Fibroblast of skin of left biceps (primary cell): ENCODE results near the gene TMC3.
A peak's percentile ranks its signal among the peaks of the same experiment; 100 is the strongest.
"Not testable (repeated sequence)": the region's sequence is repeated elsewhere in the genome, so short reads cannot be mapped to it uniquely, and the experiment has no call there.

Experiments
- DNase-seq, 2 experiments: peaks; one replicate each; pipeline ENCODE4 v3.0.0-alpha.2; 2013; ENCODE audit warnings: low read depth in 2 of 2

Gene TMC3

DNA sequence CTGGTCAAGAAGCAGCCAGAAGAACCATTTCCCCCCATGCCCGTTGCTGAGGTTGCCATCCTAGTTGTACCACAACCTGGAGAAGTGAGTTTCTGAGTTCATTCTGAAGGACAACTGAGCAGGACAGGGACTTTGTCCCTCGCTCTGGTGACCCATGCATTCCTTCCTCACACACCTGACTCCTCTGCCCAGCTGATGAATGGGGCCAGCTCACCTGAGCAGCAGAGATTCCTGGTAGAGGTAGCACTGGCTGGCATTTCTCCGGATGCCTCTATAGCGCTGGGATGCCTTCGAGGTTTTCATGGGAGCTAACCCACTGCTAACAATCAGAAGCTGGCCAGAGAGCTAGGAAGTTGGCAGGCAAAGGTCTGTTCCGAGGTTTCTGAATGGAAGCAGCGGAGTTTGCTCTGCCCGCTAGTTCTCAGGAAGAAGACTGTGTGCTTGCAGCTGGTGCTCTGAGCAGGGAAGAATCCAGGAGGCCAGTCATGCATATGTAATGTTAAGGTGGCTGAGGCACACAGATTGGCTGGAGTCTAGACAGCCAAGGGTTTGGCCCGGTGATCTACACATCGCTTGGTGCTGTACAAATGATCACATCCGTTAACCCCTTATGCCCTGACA, at the start of gene TMC3:
Gene TMC3 (minus strand): TSS at position 439 of the 621 bp plus-strand sequence. CDS start 136 bp downstream, at position 303.
- DNase-seq: no peak

DNA sequence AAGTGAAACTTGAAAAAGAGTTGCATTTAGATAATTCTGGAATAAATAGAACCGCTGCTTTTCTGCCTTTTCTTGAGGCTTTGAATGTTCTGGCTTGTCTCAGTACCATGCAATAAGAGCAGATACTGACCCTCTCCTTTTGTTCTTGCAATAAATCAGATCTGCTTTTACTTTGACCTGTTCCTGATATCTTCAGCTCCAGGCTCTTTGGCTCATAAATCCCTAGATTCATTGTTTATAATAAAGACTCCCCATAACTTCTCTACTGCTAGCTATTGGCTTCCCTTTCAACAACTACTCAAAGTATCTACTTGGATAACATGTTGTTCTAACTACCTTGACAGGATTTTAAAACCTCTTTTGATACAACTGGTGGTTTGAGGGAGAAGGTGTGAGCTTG, 47.4 kb upstream of the TMC3 start:
- no peak for DNase-seq

DNA sequence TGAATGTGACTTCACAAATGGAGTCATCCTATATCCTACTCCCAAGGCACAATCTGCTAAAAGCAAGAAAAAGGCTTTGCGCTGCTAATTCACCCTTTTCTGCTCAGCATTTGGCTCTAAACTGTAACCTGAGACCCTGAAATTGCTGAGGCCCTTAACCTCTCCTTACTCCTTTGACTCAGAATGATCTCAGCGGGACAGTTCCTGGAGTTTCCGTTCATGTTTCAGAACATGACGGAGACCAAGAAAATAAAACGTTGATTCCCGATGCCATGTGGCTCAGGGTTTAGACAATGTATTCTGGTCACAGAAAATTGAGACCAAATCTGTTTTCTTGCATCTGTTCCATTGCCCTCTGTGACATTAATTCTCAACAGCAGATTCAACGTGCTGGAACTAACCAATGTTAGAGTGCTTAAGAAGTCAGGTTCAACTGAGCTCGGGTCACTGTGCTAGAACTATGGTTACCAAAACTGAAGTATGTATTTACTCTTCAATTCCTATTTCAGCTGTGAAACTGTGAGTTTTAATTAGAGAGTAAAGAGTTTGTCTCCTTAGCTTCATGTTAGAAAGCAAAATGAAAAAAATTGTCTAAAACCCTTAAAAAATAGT, 45.4 kb upstream of the TMC3 start:
- peak in 1 of 2 experiments; percentile 10 for DNase-seq

DNA sequence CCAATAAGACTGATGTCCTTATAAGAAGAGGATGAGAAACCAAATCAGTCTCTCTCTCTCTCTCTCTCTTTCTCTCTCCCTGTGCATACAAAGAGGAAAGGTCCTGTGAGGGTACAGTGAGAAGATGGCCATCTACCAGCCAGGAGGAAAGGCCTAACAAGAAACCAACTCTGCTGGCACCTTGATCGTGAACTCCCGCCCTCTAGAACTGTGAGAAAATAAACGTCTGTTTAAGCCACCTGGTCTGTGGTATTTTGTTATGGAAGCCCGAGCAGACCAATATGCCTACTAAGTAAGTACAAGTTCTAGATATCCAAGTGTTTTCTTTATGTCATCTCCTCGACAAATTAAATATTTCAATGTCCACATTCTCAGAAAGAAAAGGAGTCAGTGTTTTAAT, 44.9 kb upstream of the TMC3 start:
- no peak for DNase-seq

DNA sequence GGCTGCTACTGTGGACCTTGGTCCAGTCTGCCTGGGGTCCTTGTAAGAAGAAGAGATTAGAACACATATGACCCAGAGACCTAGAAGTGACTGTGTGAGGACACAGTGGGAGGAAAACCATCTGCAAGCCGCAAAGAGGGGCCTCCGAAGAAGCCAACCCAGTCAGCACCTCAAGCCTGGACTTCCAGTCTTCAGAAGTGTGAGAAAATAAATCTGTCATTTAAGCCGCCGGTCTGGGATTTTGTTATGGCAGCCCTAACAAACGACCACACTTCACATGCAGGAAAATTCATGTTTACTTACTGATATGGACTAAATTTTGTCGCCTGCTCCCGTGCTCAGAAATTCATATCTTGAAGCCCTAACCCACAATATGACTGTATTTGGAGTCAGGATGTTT, 44.4 kb upstream of the TMC3 start:
- no peak for DNase-seq

DNA sequence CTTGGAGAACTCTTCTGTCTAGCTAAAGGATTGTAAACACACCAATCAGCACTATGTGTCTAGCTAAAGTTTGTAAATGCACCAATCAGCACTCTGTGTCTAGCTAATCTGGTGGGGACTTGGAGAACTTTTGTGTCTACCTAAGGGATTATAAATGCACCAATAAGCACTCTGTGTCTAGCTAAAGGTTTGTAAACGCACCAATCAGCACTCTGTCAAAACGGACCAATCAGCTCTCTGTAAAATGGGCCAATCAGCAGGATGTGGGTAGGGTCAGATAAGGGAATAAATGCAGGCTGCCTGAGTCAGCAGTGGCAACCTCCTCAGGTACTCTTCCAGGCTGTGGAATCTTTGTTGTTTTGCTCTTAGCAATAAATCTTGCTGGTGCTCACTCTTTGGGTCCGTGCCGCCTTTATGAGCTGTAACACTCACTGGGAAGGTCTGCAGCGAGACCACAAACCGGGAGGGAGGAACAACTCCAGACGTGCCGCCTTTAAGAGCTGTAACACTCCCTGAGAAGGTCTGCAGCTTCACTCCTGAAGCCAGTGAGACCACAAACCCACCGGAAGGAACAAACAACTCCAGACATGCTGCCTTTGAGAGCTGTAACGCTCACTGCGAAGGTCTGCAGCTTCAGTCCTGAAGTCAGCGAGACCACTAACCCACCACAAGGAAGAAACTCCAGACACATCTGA, 40.4 kb upstream of the TMC3 start:
- not testable (repeated sequence) for DNase-seq

DNA sequence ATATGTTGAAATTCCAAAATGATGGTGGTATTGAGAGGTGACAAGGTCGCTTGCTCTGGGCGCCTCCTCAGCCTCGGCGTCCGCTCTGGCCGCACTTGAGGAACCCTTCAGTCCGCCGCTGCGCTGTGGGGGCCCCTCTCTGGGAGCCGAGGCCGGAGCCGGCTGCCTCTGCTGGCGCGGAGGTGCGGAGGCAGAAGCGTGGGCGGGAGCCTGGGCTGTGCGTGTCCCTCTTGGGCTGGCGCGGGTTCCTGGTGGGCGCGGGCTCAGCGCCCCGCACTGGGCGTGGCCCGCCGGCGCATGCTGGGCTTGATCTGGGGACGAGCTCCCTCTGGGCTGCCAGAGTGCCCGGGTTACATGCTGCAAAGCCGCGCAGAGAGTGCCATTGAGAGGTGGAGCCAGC, 39.8 kb upstream of the TMC3 start:
- no peak for DNase-seq

DNA sequence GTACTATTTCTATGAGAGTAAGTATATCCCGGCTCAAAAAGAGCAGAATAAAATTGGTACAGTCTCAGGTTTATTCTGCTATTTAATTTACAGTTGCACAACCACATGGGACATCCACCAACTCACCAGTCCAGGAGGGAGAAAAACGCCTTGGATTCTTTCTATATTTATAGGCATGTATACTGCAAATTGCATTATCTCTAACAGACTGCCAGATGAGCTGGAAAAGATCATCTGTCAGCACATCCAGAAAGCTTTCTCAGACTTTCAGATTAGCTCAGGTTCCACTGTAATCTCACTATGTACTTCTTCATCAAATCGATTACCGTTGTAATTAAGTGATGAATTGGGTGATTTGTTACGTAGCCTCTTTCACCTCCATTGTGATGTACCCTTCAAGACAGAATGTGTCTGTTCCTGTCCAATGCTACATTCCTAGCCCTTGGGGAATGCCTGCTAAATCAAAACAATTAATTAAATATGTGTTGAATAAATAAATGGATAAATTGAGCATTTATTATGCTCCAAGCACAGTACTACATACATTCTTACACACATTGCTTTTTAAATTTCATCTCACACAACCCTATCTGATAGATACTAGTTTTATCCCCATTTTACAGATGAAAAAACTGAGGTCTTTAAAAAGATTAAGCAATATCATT, 38.1 kb upstream of the TMC3 start:
- peak; percentile 15 to 20 for DNase-seq

DNA sequence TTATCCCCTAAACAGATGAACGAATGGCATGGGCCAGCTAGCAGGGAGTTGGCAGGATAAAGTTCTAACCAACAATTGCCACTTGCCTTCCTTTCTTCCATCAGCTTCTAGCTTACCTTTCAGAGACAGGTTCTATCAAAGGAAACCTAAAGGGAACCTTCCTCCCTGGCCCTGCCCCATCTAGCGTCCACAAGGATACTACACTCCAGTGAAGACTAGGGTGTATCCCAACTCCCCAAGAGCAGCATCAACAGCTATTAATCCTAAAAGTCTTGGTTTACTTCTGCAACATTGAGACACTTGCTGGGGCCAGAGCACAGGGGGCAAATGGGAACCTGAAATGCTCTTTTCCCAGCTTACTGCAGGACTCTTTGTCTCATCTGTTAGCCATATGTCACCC, 37.0 kb upstream of the TMC3 start:
- DNase-seq: no peak

DNA sequence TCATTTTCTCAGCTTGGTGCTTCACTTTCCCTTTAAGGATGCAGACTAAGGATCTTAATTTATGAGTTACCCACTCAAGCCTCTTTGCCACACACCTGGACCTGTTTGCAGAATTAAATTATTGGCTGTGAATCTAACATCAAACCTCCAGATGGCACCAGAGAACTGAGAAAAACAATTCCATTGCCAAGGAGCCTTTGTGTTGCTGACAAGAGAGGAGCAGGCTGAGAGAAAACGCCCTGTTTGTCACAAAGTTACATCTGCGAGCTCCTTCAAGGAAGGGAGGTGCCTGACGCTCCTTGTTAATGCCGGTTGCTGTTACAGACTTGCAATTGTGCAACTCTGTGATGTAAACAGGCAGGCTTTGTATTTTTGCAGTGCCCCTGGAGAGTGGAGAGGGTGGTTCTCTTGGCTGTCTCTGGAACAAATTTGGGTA, 36.3 kb upstream of the TMC3 start:
- peak; percentile 42 to 56 for DNase-seq

DNA sequence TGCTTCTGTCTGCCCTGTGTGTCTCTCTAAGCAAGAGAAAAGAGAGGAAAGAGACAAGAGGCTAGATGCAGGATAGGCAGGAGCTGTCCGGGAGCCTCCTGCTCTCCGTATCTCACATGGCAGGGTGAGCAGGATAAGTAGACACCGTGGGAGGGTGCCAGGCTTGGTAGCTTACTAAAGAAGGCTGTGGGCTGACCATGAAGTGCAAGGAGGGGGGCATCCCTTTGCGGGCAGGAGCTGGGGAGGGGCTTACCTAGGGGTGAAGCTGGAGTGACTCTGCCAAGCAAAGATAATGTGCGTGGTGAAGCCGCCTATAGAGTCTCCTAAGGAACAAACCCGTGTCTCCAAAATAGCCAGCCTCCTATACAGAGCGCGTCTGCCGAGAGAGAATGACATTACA, 33.7 kb upstream of the TMC3 start:
- DNase-seq: no peak

DNA sequence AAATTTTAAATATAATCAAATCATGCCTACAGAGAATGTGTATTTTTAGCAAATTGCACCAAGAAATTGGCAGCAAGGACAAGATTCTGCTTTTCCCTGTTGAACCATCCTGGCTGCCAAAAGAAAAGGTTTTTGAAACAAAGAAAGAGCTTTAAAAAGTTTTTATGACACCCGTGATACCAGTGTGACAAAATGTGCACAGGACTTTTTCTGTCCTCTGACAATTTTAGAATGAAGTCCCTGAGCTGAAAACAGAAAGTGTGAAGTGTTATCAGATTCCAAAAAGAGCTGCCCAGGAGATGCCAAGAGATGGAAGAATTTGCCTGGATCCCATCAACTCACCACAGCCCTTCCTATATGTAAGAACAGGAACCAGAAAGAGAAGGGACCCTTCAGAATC, 33.2 kb upstream of the TMC3 start:
- DNase-seq: no peak

DNA sequence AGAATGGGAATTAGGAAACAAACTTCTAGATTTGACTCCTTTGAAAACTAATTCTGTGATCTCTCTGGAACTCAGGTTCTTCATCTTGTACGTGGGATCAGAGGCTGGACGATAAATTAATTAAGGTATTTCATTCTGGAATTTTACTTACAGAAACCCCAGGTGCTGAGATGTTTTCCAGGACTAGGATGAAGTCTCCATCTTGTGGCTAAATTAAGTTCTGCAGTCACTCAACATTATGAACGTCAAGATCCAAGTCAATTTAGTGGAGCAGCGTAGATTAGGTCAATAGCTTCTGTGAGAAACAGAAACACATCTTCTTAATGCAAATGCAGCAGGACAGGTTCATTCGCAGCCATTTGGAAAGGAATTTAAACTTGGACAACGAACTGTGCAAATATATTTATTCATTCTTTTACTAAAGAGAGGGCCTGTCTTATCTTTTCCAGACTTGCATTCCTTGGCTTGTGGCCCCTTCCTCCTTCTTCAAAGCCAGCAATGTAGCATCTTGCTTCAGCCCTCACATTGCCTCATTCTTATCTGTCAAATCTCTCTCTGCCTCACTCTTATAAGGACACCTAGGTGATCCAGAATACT, 26.7 kb upstream of the TMC3 start:
- DNase-seq: peak in 1 of 2 experiments; percentile 23

DNA sequence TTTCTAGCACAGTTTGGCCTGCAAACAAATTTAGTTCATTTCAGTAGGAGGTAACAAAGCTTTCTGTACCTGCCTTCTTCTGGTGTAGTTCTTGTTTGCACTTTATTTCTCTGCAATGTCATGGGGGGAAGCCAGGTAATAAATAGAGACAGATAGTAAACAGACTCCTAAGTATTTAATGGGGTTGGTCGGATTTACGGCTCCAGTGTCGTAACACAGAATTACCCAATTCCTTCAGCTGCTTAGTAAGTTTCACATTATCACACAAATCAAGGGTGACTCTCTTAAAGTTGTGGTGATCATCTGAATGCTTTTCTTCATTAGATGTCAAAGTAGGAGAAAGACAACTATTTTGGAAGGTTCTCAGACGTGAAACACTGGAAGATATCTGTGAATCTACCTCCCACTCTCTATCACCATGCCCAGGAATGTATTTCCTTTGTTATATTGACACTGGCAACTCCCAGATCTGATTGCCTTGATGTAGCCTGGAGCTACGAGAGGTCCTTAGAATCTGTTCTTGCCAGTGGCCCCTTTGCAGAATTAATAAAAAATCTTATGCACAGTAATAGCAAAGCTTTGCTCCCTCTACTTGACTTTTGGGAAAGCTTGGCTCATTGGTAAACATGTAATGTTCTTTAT, 25.0 kb upstream of the TMC3 start:
- peak in 1 of 2 experiments; percentile 9 for DNase-seq

DNA sequence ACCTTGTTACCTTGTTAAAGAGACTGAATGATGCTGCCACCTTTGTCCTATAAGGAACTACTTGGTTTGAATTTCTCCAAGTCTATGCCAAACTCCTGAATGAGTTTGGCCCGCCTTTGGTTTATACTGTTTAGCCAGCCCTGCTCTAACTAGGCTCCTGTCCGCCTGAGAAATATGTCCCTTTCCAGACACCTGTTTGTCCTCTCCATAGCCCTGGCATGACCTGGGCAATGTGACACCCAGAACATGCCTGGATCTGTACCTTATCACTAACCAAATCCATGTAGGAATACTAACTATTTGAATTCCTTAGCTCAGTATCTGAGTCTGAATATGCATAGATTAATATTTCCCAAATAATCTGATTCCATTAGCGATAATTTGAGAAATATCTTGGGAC, 24.4 kb upstream of the TMC3 start:
- no peak for DNase-seq

DNA sequence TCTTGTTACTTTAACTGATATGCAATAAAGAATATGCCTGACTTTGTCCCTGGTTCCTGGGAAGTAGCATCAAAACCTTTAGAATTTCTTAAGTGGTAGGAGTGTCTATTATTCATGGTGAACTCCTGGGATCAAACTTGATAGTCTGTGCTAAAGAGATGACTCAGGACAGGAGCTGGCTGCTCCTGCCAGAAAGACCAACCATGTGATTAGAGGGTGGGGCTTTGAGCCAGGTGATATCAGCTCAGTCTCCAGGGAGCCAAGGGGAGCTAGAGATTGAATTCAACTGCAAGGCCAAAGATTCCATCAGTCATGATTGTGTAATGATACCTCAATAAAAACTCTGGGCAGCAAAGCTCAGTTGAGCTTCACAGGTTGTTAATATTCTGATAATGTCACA, 20.6 kb upstream of the TMC3 start:
- DNase-seq: no peak

DNA sequence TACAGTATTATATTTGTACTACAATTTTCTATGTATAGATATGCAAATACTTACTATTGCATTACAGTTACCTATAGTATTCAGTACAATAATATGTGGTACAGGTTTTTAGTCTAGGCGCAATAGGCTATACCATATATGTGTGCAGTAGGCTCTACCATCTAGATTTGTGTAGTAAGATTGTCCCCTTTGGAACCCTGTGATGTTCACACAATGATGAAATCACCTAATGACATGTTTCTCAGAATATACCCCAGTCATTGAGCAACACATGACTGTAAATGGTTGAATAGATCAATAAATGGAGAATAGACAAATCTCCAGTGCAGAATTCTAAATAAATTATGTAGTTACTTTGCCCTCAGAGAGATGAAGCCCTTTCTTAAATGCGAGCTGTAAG, 17.6 kb upstream of the TMC3 start:
- no peak for DNase-seq

DNA sequence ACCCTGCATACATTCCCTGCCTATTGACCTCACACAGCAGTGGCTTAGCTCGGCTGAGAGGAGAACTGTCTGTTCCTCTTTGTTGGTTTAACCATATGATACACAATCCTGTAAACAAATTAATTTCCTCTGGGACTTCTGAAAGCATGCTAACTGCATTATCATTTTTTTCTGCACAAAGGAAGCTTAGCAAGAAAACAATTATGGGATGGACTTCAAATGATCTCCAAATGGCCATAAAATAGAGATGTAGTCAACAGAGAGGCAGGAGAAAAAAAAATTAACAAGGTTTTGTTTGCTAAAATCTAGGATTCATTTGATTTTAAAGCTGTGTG, 14.4 kb upstream of the TMC3 start:
- DNase-seq: no peak

DNA sequence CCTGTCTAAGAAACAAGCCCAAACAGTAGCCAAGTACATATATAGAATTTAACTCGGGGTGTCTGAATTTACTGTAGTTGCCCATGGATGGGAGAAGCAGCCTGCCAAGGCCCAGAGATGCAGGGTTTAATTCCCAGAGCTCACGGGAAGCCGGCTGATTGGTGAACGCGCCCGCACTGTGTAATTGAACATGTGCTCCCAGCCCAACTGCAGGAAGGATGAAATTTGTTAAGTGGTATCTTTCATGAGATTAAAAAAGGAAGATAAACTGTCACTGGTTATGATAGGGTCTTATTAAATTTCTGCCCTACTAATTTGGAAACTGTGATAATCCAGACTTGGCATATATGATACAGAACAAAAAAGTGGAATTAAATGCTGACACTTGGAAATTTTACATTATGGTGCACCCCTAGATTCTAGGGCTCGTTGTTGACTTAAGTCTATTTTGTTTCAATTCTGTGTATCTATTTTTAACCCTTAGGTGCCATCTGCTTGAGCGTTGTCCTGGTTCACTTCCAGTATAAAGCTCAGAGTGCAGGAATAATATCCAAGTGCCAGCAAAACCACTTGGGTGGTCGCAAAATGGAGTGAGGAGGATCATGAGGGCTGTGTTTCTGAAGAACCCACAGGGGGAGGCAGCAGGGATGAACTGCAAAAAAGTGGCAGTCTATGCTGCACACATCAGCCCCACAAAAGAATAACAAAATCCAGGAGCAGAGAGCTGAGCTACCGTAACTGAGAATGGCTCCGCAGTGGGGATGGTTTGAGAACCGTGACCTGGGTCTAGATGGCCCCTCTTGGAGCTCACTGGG, 13.8 kb upstream of the TMC3 start:
- no peak for DNase-seq

DNA sequence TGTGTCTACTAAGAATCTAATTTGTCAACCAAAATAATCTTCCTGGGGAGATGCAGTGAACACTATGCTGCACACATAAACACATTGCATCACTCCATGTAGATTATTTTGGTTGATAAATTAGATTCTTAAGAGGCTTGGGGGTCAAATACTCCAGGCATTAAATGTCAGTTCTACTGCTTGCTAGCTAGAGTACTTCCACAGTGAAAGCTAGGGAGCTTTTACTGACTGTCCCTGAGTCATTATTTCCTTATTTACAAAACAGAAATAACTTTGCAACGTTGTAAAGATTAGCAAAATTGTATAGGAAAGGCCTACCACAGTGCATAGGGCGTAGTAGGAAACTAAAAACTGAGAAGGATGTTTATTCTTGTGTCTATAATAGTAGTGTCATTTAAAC, 12.9 kb upstream of the TMC3 start:
- no peak for DNase-seq

DNA sequence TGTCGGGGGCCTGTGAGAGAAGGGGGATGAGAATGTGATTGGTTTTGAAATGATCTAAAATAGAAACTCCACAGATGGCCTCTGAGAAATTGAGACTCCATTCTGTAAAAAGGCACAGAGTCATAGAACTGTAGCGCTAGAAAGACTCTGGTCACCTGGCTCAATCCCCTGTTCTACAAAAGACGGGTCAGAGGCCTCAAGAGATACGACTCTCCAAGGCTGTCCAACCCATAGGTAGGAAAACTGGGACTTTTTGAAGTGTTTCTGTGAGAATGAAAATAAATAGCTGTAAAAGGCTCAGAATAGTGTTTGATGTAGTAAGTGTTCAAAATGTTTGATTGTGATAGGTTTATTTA, 11.7 kb upstream of the TMC3 start:
- DNase-seq: no peak
